GM10266 (cell line): ENCODE data around the gene OR2A14.
"Not testable (repeated sequence)": the region's sequence is repeated elsewhere in the genome, so short reads cannot be mapped to it uniquely, and the experiment has no call there.

Experiments
- DNase-seq: peaks from one replicate; pipeline ENCODE4 v3.0.0; 2012; ENCODE audit errors: extremely low spot score
- TF ChIP-seq, protein P1 (sequence below): IDR thresholded peaks from 2 replicates; pipeline ENCODE4 v1.5.1; 2012; ENCODE audit warnings: mild to moderate bottlenecking, low read depth; ENCODE audit not compliant: control insufficient read depth, insufficient read depth; ENCODE audit errors: missing control alignments

The OR2A14 gene

DNA sequence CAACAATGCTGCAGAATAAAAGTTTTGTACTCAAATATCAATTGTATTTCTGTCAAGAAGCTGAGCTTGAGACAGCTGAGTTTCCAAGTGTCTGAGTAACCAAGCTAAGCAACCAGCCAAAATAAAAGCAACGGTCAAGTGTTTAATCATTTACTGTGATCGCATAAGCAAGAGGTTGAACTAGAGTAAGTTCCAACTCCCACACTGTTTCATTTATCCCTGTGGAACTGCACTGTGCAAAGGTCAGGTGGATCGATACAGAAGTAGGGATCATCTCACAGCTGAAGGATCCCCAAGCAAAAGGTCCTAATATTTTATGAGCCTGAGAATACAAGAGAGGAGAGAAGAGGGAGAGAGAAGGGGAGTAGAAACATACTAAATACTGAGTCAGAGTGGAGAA, 21.4 kb downstream of the OR2A14 start:
- no peak for DNase-seq
- TF ChIP-seq, protein P1, sequence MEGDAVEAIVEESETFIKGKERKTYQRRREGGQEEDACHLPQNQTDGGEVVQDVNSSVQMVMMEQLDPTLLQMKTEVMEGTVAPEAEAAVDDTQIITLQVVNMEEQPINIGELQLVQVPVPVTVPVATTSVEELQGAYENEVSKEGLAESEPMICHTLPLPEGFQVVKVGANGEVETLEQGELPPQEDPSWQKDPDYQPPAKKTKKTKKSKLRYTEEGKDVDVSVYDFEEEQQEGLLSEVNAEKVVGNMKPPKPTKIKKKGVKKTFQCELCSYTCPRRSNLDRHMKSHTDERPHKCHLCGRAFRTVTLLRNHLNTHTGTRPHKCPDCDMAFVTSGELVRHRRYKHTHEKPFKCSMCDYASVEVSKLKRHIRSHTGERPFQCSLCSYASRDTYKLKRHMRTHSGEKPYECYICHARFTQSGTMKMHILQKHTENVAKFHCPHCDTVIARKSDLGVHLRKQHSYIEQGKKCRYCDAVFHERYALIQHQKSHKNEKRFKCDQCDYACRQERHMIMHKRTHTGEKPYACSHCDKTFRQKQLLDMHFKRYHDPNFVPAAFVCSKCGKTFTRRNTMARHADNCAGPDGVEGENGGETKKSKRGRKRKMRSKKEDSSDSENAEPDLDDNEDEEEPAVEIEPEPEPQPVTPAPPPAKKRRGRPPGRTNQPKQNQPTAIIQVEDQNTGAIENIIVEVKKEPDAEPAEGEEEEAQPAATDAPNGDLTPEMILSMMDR: no peak

DNA sequence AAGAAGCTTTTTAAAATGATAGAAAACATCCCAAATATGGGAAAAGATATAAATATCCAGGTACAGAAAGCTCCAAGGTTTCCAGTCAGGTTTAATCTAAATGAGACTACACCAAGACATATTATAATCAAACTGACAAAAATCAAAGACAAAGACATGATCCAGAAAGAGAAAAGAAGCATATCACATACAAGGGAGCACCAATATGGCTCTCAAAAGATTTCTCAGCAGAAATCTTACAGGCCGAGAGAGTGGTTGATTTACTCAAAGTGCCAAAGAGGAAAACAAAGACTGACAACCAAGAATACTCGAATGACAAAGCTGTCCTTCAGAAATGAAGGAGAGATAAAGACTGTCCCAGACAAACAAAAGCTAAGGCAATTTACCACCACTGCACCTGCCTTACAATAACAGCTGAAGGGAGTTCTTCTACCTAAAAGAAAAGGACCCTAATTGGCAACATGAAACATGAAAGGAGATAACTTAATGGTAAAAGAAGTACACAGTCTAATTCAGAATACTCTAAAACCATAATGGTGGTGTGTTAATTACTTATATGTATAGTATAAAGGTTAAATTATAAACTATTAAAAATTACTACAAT, 25.4 kb downstream of the OR2A14 start:
- no peak for DNase-seq
- TF ChIP-seq, protein P1: no peak

DNA sequence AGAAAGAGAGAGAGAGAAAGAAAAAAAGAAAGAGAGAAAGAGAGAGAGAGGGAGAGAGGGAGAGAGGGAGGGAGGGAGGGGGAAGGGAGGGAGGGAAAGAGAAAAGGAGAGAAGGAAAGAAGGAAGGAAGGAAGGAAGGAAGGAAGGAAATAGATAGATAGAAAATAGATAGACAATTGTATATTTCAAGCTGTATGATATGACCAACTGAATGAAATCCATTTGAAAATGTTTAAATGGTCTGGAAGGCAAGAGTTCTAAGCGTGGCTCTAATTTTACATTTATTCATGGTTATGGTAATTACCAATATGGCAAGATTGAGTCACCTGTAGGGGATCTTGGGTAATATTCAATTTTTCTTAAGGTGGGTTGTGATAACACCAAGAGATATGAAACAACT, 35.9 kb downstream of the OR2A14 start:
- DNase-seq: no peak
- TF ChIP-seq, protein P1: no peak

DNA sequence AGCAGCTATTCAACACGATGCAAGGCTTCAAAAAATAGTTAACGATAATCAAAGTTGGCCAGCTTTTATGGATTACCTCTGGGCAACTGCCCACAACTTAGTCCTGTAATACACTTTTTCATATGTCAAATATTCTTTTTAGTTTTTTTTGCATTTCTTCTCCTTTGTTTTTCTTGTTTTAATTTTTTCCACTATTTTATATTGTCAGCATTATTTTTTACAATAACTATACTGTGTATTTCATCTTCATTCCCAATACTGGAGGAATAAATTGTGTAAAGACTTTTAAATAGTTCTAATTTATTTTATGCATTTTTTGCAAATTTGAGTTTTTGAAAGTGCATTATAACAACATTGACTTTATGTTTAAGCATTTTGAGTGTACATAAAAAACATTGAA, 41.8 kb downstream of the OR2A14 start:
- TF ChIP-seq, protein P1: no peak
- DNase-seq: no peak

DNA sequence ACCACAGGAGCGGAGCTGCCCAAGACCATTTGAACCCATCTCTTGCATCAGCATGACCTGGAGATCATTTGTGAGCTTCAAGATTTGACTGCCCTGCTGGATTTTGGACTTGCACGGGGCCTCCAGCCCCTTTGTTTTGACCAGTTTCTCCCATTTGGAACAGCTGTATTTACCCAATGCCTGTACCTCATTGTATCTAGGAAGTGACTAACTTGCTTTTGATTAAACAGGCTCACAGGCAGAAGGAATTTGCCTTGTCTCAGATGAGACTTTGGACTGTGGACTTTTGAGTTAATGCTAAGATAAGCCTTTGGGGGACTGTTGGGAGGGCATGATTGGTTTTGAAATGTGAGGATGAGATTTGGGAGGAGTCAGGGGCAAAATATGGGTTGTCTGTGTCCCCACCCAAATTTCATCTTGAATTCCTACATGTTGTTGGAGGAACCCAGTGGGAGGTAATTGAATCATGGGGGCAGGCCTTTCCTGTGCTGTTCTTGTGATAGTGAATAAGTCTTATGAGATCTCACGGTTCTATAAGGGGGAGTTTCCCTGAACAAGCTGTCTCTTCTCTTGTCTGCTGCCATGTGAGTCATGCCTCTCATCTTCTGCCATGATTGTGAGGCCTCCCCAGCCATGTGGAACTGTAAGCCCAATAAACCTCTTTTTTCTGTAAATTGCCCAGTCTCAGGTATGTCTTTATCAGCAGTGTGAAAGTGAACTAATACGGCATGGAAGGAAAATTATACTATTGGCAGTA, 48.8 kb downstream of the OR2A14 start:
- DNase-seq: not testable (repeated sequence)

DNA sequence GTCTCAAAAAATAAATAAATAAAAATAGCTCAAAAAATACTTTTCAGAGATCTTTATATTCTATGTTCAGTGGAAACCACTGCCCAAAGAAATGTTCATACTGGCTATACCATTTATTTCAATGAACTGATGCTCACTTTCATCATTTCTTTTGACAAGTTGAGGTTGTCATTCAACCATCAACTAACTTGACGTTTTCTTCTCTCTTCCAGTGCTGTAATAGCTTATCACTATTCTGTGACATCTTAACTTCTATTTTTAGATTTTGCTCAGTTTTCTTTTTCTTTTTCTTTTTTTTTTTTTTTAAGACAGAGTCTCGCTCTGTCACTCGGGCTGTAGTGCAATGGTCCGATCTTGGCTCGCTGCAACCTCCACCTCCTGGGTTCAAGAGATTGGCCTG, 51.6 kb downstream of the OR2A14 start:
- no peak for DNase-seq
- TF ChIP-seq, protein P1: no peak

DNA sequence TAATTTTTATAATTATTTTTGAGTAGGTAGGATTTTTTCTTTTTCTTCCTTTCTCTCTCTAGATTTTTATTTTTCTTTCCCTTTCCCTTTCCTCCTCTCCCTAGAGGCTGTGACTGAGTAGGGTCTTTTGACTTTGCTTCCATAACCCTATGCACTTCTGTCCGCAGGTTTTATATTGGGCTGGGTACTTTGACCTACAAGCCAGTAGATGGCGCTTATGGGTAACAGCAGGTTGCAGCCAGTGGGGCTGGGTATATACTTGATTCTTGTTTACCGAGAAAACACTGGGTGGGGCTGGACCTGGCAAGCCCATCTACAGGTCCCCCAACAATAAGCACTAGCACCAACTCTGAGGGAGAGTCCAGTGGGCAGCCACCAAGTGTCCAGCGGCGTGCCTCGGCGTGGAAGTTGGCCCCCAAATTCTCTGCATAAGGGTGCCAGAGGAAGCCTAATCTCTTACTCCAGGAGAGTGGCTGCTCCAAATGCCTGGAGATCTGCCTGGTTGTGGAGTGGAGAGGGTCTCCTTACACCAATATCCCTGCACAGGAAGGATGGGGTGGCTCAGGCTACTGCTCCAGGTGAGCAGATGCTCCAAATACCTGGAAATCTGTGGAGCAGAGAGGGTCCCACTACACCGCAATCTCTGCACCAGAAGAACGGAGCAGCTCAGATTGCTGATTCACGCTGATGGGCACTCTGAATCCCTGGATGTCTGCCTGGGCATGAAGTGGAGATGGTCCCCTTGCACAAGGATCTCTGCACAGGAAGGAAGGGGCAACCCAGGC, 55.6 kb downstream of the OR2A14 start:
- not testable (repeated sequence) for DNase-seq
- TF ChIP-seq, protein P1: peak; percentile 52

DNA sequence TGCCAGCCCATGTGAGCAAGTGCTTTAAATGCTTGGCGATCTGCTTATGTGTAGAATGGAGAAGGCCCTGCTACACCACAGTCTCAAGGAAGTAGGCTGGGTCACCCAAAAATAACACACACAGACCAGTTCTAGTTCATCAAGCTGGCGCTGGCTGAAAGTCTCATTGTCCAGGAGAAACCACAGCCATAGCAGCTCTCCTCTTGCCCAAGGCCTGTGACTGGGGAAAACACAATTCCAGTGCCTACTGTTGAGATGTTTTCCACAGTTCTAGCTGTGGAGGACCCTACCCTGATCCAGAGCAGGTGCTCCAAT, 56.1 kb downstream of the OR2A14 start:
- not testable (repeated sequence) for DNase-seq
